Stimulated activated memory B cell treated with anti-CD40 and anti-IgM and Interleukin-4, amounts not matched to agents 10 μg/mL and 1 μg/mL and 100 μg/mL, for 72 hours (primary cell): ENCODE data around the gene KAT5.
A peak's percentile ranks its signal among the peaks of the same experiment; 100 is the strongest.
"Not testable (repeated sequence)": the region's sequence is repeated elsewhere in the genome, so short reads cannot be mapped to it uniquely, and the experiment has no call there.

ENCODE experiments used
- ATAC-seq: fragments of 150-1000 bp; cut with Tn5 transposase; 2 replicates; pipeline ENCODE4 v1.10.0; 2021
- H3K27ac Mint-ChIP-seq: one replicate; pipeline ENCODE4 v1.8.0; 2022; ENCODE audit warnings: mild to moderate bottlenecking, mixed read lengths
- H3K27me3 Mint-ChIP-seq: one replicate; pipeline ENCODE4 v1.8.0; 2022; ENCODE audit warnings: mixed read lengths
- H3K36me3 Mint-ChIP-seq: one replicate; pipeline ENCODE4 v1.8.0; 2022; ENCODE audit warnings: mixed read lengths
- H3K4me1 Mint-ChIP-seq: one replicate; pipeline ENCODE4 v1.8.0; 2022; ENCODE audit warnings: mixed read lengths
- H3K4me3 Mint-ChIP-seq: one replicate; pipeline ENCODE4 v1.8.0; 2022; ENCODE audit warnings: mild to moderate bottlenecking, moderate library complexity, mixed read lengths
- H3K9me3 Mint-ChIP-seq: one replicate; pipeline ENCODE4 v1.8.0; 2022; ENCODE audit warnings: mixed read lengths

Gene KAT5

GRCh38 chr11:65718964-65719492 lies 7.0 kb downstream of the KAT5 start:
- peaks cover 47% of the 10 kb centered on the region for H3K36me3 Mint-ChIP-seq
- peaks cover 49% of the 10 kb centered on the region for H3K4me1 Mint-ChIP-seq
- H3K27me3 Mint-ChIP-seq: no peaks in the 10 kb centered on the region
- ATAC-seq: no peak
- H3K9me3 Mint-ChIP-seq: no peaks in the 10 kb centered on the region
- H3K4me3 Mint-ChIP-seq: peak overlapping the region; percentile 99
- peak overlapping the region; percentile 86 for H3K27ac Mint-ChIP-seq

- ATAC-seq: peak; percentile 42
- Mint-ChIP-seq H3K36me3 (peaks cover 40% of the 10 kb centered on the region), H3K27ac (peak overlapping the region; percentile 86), H3K27me3 (no peaks in the 10 kb centered on the region), H3K4me3 (peak overlapping the region; percentile 99), H3K9me3 (no peaks in the 10 kb centered on the region), H3K4me1 (peaks cover 44% of the 10 kb centered on the region)
These were observed 7.8 kb downstream of the KAT5 start for GRCh38 chr11:65719871-65720210.

GRCh38 chr11:65720211-65720934 lies 8.3 kb downstream of the KAT5 start, which contains the start of gene RNASEH2C:
Gene RNASEH2C (minus strand): TSS chr11:65720798. CDS start chr11:65720758, 40 bp downstream.
- Mint-ChIP-seq H3K27ac (peak within 1 kb of the TSS; percentile 86), H3K9me3 (no peaks in the 10 kb centered on the region), H3K4me1 (peaks cover 39% of the 10 kb centered on the region), H3K27me3 (no peaks in the 10 kb centered on the region), H3K36me3 (peaks cover 35% of the 10 kb centered on the region), H3K4me3 (peak within 1 kb of the TSS; percentile 99)
- ATAC-seq: peak; percentile 93

- ATAC-seq: no peak
- no peak overlapping the region for H3K4me3 Mint-ChIP-seq
- peaks cover 33% of the 10 kb centered on the region for H3K4me1 Mint-ChIP-seq
- H3K27ac Mint-ChIP-seq: no peak overlapping the region
- H3K27me3 Mint-ChIP-seq: peaks cover 4% of the 10 kb centered on the region
- no peaks in the 10 kb centered on the region for H3K9me3 Mint-ChIP-seq
- H3K36me3 Mint-ChIP-seq: peaks cover 19% of the 10 kb centered on the region
These were observed 10.2 kb downstream of the KAT5 start for GRCh38 chr11:65722261-65722660.

- H3K4me3 Mint-ChIP-seq: no peak overlapping the region
- H3K4me1 Mint-ChIP-seq: no peaks in the 10 kb centered on the region
These were observed 14.6 kb downstream of the KAT5 start for GRCh38 chr11:65726660-65727059.

GRCh38 chr11:65727865-65728264 lies 15.8 kb downstream of the KAT5 start:
- peaks cover 32% of the 10 kb centered on the region for H3K27me3 Mint-ChIP-seq
- no peak for ATAC-seq
- no peaks in the 10 kb centered on the region for H3K4me1 Mint-ChIP-seq
- no peak overlapping the region for H3K4me3 Mint-ChIP-seq
- no peaks in the 10 kb centered on the region for H3K9me3 Mint-ChIP-seq
- no peaks in the 10 kb centered on the region for H3K36me3 Mint-ChIP-seq
- no peak overlapping the region for H3K27ac Mint-ChIP-seq

More at GRCh38 chr11:65726660-65727059, 14.6 kb downstream of the KAT5 start:
- no peak for ATAC-seq
- Mint-ChIP-seq H3K27ac (no peak overlapping the region), H3K36me3 (no peaks in the 10 kb centered on the region), H3K27me3 (peaks cover 20% of the 10 kb centered on the region), H3K9me3 (no peaks in the 10 kb centered on the region)

- H3K36me3 Mint-ChIP-seq: no peaks in the 10 kb centered on the region
- no peak for ATAC-seq
- no peaks in the 10 kb centered on the region for H3K4me1 Mint-ChIP-seq
- H3K27me3 Mint-ChIP-seq: peaks cover 37% of the 10 kb centered on the region
- no peaks in the 10 kb centered on the region for H3K9me3 Mint-ChIP-seq
- H3K4me3 Mint-ChIP-seq: no peak overlapping the region
- no peak overlapping the region for H3K27ac Mint-ChIP-seq
These were observed 18.4 kb downstream of the KAT5 start for GRCh38 chr11:65730461-65730860.

GRCh38 chr11:65735111-65735510 lies 23.1 kb downstream of the KAT5 start:
- H3K36me3 Mint-ChIP-seq, H3K4me3 Mint-ChIP-seq, ATAC-seq, H3K27ac Mint-ChIP-seq, H3K4me1 Mint-ChIP-seq, H3K9me3 Mint-ChIP-seq: not testable (repeated sequence)
- H3K27me3 Mint-ChIP-seq: peaks cover 31% of the 10 kb centered on the region

- Mint-ChIP-seq H3K36me3 (no peaks in the 10 kb centered on the region), H3K4me3 (no peak overlapping the region)
These were observed 24.8 kb downstream of the KAT5 start for GRCh38 chr11:65736810-65737209.

GRCh38 chr11:65739022-65739421 lies 27.0 kb downstream of the KAT5 start:
- ATAC-seq: no peak
- Mint-ChIP-seq H3K9me3 (peaks cover 4% of the 10 kb centered on the region), H3K27me3 (peaks cover 12% of the 10 kb centered on the region), H3K4me1 (no peaks in the 10 kb centered on the region), H3K4me3 (no peak overlapping the region), H3K27ac (no peak overlapping the region), H3K36me3 (no peaks in the 10 kb centered on the region)

More at GRCh38 chr11:65736810-65737209, 24.8 kb downstream of the KAT5 start:
- ATAC-seq: no peak
- Mint-ChIP-seq H3K27me3 (peaks cover 27% of the 10 kb centered on the region), H3K9me3 (peaks cover 4% of the 10 kb centered on the region), H3K4me1 (no peaks in the 10 kb centered on the region), H3K27ac (no peak overlapping the region)

- Mint-ChIP-seq H3K27ac (no peak overlapping the region), H3K27me3 (peaks cover 12% of the 10 kb centered on the region), H3K36me3 (no peaks in the 10 kb centered on the region), H3K9me3 (peaks cover 4% of the 10 kb centered on the region), H3K4me3 (no peak overlapping the region), H3K4me1 (peaks cover 8% of the 10 kb centered on the region)
- ATAC-seq: no peak
These were observed 29.1 kb downstream of the KAT5 start for GRCh38 chr11:65741185-65741584.

- Mint-ChIP-seq H3K27ac (no peak overlapping the region), H3K36me3 (no peaks in the 10 kb centered on the region), H3K27me3 (peaks cover 2% of the 10 kb centered on the region), H3K9me3 (no peaks in the 10 kb centered on the region), H3K4me3 (no peak overlapping the region), H3K4me1 (peaks cover 13% of the 10 kb centered on the region)
- ATAC-seq: no peak
These were observed 30.3 kb downstream of the KAT5 start for GRCh38 chr11:65742353-65742752.

GRCh38 chr11:65743681-65744025 lies 31.6 kb downstream of the KAT5 start:
- Mint-ChIP-seq H3K4me1 (peaks cover 13% of the 10 kb centered on the region), H3K9me3 (no peaks in the 10 kb centered on the region), H3K27me3 (no peaks in the 10 kb centered on the region), H3K4me3 (no peak overlapping the region), H3K27ac (no peak overlapping the region), H3K36me3 (no peaks in the 10 kb centered on the region)
- ATAC-seq: no peak

GRCh38 chr11:65744026-65744698 lies 32.1 kb downstream of the KAT5 start:
- Mint-ChIP-seq H3K27ac (no peak overlapping the region), H3K27me3 (no peaks in the 10 kb centered on the region), H3K36me3 (no peaks in the 10 kb centered on the region), H3K4me3 (no peak overlapping the region), H3K9me3 (no peaks in the 10 kb centered on the region), H3K4me1 (peaks cover 13% of the 10 kb centered on the region)
- ATAC-seq: no peak

- Mint-ChIP-seq H3K27me3 (no peaks in the 10 kb centered on the region), H3K36me3 (no peaks in the 10 kb centered on the region), H3K4me1 (peaks cover 13% of the 10 kb centered on the region), H3K27ac (no peak overlapping the region), H3K9me3 (no peaks in the 10 kb centered on the region), H3K4me3 (no peak overlapping the region)
- ATAC-seq: no peak
These were observed 32.6 kb downstream of the KAT5 start for GRCh38 chr11:65744699-65745042.

GRCh38 chr11:65745049-65745448 lies 33.0 kb downstream of the KAT5 start:
- H3K4me3 Mint-ChIP-seq: no peak overlapping the region
- no peaks in the 10 kb centered on the region for H3K36me3 Mint-ChIP-seq
- H3K27me3 Mint-ChIP-seq: no peaks in the 10 kb centered on the region
- H3K27ac Mint-ChIP-seq: no peak overlapping the region
- H3K9me3 Mint-ChIP-seq: no peaks in the 10 kb centered on the region
- H3K4me1 Mint-ChIP-seq: peaks cover 13% of the 10 kb centered on the region
- ATAC-seq: no peak
